Upper lobe of left lung (tissue), 6 donors: Measurements from ENCODE around the gene RGS18. TPM values are rescaled to one million over a fixed set of nuclear protein-coding genes. Genes with fewer than 3 reads are reported as not detected.
"Not testable (repeated sequence)": the region's sequence is repeated elsewhere in the genome, so short reads cannot be mapped to it uniquely, and the experiment has no call there.

Experiments used
- ATAC-seq, 2 donors: fragments of 200-7000 bp; cut with Tn5 transposase; one replicate each; pipeline ENCODE4 v1.9.1; 2022; ENCODE audit warnings: mild to moderate bottlenecking in 2 of 2, moderate library complexity in 2 of 2; ENCODE audit not compliant: low FRiP score in 2 of 2
- DNase-seq, 2 donors: peaks; one replicate each; pipeline ENCODE4 v3.0.0-alpha.2; 2019 to 2020
- H3K27ac ChIP-seq, 4 donors: fragments of 200-600 bp; sonication (generic); one replicate each; pipeline ENCODE4 v1.5.1; 2016 to 2019
- H3K27me3 ChIP-seq, 4 donors: fragments of 200-600 bp; sonication (generic); one replicate each; pipeline ENCODE4 v1.5.1; 2017 to 2019
- H3K36me3 ChIP-seq, 4 donors: fragments of 200-600 bp; sonication (generic); one replicate each; pipeline ENCODE4 v1.5.1; 2016 to 2019
- H3K4me1 ChIP-seq, 4 donors: fragments of 200-600 bp; sonication (generic); one replicate each; pipeline ENCODE4 v1.5.1; 2018 to 2019
- H3K4me3 ChIP-seq, 4 donors: fragments of 200-600 bp; sonication (generic); one replicate each; pipeline ENCODE4 v1.5.1; 2017 to 2019; ENCODE audit warnings: mild to moderate bottlenecking in 2 of 4, moderate library complexity in 1 of 4
- H3K9me3 ChIP-seq, 4 donors: fragments of 200-600 bp; sonication (generic); one replicate each; pipeline ENCODE4 v1.5.1; 2018 to 2019
- CTCF ChIP-seq, 6 experiments: fragments of 450-650 bp in 4 of 6; fragments of 200-600 bp in 2 of 6; sonication (generic) in 2 of 6; IDR thresholded peaks; one replicate each; pipeline ENCODE4 v1.5.1; 2016 to 2019; ENCODE audit warnings: antibody characterized with exemption in 6 of 6
- EP300 ChIP-seq, 4 donors: sonication (generic); formaldehyde crosslinking; IDR thresholded peaks; one replicate each; pipeline ENCODE4 v1.5.1; 2017; ENCODE audit warnings: antibody characterized with exemption in 4 of 4, control low read depth in 2 of 4
- POLR2A ChIP-seq, 4 donors: fragments of 450-650 bp; IDR thresholded peaks; one replicate each; pipeline ENCODE4 v1.5.1; 2016 to 2017; ENCODE audit warnings: antibody characterized with exemption in 4 of 4, mild to moderate bottlenecking in 2 of 4
- POLR2AphosphoS5 ChIP-seq, 2 donors: sonication (generic); formaldehyde crosslinking; IDR thresholded peaks; one replicate each; pipeline ENCODE4 v1.5.1; 2017; ENCODE audit warnings: antibody characterized with exemption in 2 of 2
- WGBS, 2 donors: methylation state at CpG; one replicate each; pipeline ENCODE4 v1.1.5; 2017 to 2018; 5-methylcytosine and 5-hydroxymethylcytosine counted together
- total RNA-seq, 6 donors: library from RNA; depleted of rRNA in 4 of 6; stranded (reverse); fragments of >200 nt in 4 of 6; gene quantifications; one replicate each; pipeline versions ENCODE4 v1.1.0 to v1.2.1, GENCODE V29; 2016 to 2021
- donor health status: DM: no; HTN: no; CAD: no; lungs with moderate emphysema.
- donor health status: DM: no; HTN: yes; CAD: no; lungs with severe emphysema.

RGS18 gene
- total RNA-seq, 6 donors from 2014 or later: 3.1 to 13.8 (median 9.1) TPM

- ATAC-seq (no peak), DNase-seq (no peak)
- no peaks in the 10 kb centered on the region for H3K4me1 ChIP-seq
- H3K27me3 ChIP-seq: no peaks in the 10 kb centered on the region
- H3K4me3 ChIP-seq: no peak overlapping the region
- no peak overlapping the region for H3K27ac ChIP-seq
- H3K9me3 ChIP-seq: no peaks in the 10 kb centered on the region
- H3K36me3 ChIP-seq: no peaks in the 10 kb centered on the region
- TF ChIP-seq POLR2AphosphoS5 (IDR thresholded peaks at IDR 0.05): no peak
- no peak for TF ChIP-seq EP300 (IDR thresholded peaks at IDR 0.05)
- TF ChIP-seq POLR2A (IDR thresholded peaks at IDR 0.05): no peak
- TF ChIP-seq CTCF (IDR thresholded peaks at IDR 0.05): no peak
These were observed 35.6 kb upstream of the RGS18 start for GRCh38 chr1:192122668-192123067.

GRCh38 chr1:192123212-192123611 is 35.0 kb upstream of the RGS18 start:
- no peaks in the 10 kb centered on the region for H3K27me3 ChIP-seq
- 84% methylated on average over 2 of the region's 2 CpGs for WGBS, 2 donors
- no peaks in the 10 kb centered on the region for H3K4me1 ChIP-seq
- H3K4me3 ChIP-seq: no peak overlapping the region
- no peak for ATAC-seq
- H3K36me3 ChIP-seq: no peaks in the 10 kb centered on the region
- TF ChIP-seq POLR2AphosphoS5 (IDR thresholded peaks at IDR 0.05) (no peak), EP300 (IDR thresholded peaks at IDR 0.05) (no peak), CTCF (IDR thresholded peaks at IDR 0.05) (no peak), POLR2A (IDR thresholded peaks at IDR 0.05) (no peak)
- no peak overlapping the region for H3K27ac ChIP-seq
- no peak for DNase-seq
- H3K9me3 ChIP-seq: no peaks in the 10 kb centered on the region

DNA sequence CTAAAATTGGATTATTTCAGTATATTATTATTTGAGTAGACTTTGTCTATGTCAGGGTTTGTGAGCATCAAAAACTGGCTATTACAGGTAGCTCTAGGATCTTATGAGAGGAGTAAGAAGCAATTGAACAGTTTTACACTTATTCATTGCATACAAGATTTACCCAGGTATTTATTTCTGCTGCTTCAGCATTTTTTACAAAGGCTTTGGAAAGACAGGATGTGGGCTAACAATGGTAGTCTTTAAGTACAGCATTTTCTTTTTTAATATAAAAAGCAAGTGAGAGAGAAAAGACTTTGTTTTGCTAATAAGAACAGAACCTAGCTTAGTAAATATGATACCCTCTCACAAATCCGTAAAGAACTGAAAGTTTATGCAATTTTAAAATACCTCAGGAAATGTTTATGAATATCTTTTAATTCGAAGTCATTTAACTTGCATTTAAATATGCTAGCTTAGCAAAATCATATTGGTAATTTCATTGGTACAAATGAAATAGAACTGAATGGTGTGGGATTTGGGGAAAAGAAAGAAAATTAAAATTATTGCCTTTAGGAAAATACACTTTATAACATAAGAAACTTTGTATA is 32.1 kb upstream of the RGS18 start:
- no peaks in the 10 kb centered on the region for H3K9me3 ChIP-seq
- H3K4me3 ChIP-seq: no peak overlapping the region
- DNase-seq: no peak
- no peaks in the 10 kb centered on the region for H3K36me3 ChIP-seq
- no peaks in the 10 kb centered on the region for H3K27me3 ChIP-seq
- no peak for TF ChIP-seq CTCF (IDR thresholded peaks at IDR 0.05)
- no peak for TF ChIP-seq POLR2A (IDR thresholded peaks at IDR 0.05)
- no peak for TF ChIP-seq POLR2AphosphoS5 (IDR thresholded peaks at IDR 0.05)
- no peak for TF ChIP-seq EP300 (IDR thresholded peaks at IDR 0.05)
- no peak overlapping the region for H3K27ac ChIP-seq
- 56 to 79% methylated on average over 2 of the region's 2 CpGs for WGBS, 2 donors
- no peaks in the 10 kb centered on the region for H3K4me1 ChIP-seq
- no peak for ATAC-seq

DNA sequence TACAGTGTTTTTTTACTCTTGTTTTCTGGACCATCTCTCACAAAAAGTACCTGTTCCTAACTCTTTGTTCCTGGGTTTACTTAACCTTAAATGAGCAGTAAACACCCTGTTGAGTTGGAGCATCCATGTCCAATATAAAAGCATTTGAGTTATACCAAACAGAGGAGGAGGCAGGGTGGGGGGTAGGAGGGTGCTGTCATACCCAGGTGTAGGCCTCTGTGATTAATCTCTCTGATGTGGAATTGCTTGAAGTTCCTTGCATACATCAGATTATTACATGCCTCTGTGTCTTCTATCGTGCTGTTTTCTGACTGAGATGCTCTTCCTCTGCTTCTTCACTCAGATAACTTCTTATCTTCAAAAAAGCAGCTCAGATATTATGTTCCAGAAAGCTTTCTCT is 28.1 kb upstream of the RGS18 start:
- Histone ChIP-seq H3K27me3 (no peaks in the 10 kb centered on the region), H3K27ac (no peak overlapping the region), H3K4me3 (no peak overlapping the region), H3K4me1 (no peaks in the 10 kb centered on the region), H3K9me3 (no peaks in the 10 kb centered on the region), H3K36me3 (no peaks in the 10 kb centered on the region)
- DNase-seq (no peak), ATAC-seq (no peak)
- 77 to 78% methylated on average over 1 of the region's 1 CpG for WGBS, 2 donors
- no peak for TF ChIP-seq POLR2A (IDR thresholded peaks at IDR 0.05)
- TF ChIP-seq CTCF (IDR thresholded peaks at IDR 0.05): no peak
- TF ChIP-seq POLR2AphosphoS5 (IDR thresholded peaks at IDR 0.05): no peak
- no peak for TF ChIP-seq EP300 (IDR thresholded peaks at IDR 0.05)

DNA sequence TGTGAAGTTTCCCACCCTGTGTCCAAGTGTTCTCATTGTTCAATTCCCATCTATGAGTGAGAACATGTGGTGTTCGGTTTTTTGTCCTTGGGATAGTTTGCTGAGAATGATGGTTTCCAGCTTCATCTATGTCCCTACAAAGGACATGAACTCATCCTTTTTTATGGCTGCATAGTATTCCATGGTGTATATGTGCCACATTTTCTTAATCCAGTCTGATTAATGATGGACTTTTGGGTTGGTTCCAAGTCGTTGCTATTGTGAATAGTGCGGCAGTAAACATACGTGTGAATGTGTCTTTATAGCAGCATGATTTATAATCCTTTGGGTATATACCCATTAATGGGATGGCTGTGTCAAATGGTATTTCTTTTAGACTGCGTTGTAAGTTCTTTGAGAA is 27.4 kb upstream of the RGS18 start:
- WGBS, 2 donors: 86 to 93% methylated on average over 5 of the region's 5 CpGs
- H3K27me3 ChIP-seq, DNase-seq, H3K4me3 ChIP-seq, H3K36me3 ChIP-seq, H3K9me3 ChIP-seq, ATAC-seq, H3K27ac ChIP-seq, H3K4me1 ChIP-seq: not testable (repeated sequence)
